ENCODE data around the gene CACNA1S. TPM values are rescaled to one million over a fixed set of nuclear protein-coding genes. Genes with fewer than 3 reads are reported as not detected.

The CACNA1S gene
- total RNA-seq, 1 experiment from 2014 or later = 0.02 TPM

- CTCF ChIA-PET = interaction anchor here (0.6 to 8.2 kb wide), 5 partner anchors 8 to 172 kb away, joined by 3 to 124 read pairs (median 6); no protein-coding TSS in a partner anchor
- Mint-ChIP-seq H3K4me1 (peaks cover 5% of the 10 kb centered on the region; the same call in 1 of the 2 replicates), H3K4me3 (no peak overlapping the region), H3K27me3 (ENCODE audit: low read depth) (peaks cover 30% of the 10 kb centered on the region), H3K27ac (no peak overlapping the region), H3K36me3 (no peaks in the 10 kb centered on the region), H3K9me3 (no peaks in the 10 kb centered on the region)
- ATAC-seq (no peak), DNase-seq (ENCODE audit: low spot score) (no peak)
- POLR2A ChIA-PET = no interaction called here
- no peak for TF ChIP-seq NFATC4 (CRISPR knock-in tag; IDR thresholded peaks at IDR 0.05)
- TF ChIP-seq ZNF138 (CRISPR knock-in tag; conservative IDR thresholded peaks at IDR 0.05) = no peak
- TF ChIP-seq ZBTB21 (CRISPR knock-in tag; IDR thresholded peaks at IDR 0.05; ENCODE audit: borderline replicate concordance) = no peak
- no peak for TF ChIP-seq MAX (CRISPR knock-in tag; IDR thresholded peaks at IDR 0.05)
- no peak for TF ChIP-seq ZNF232 (CRISPR knock-in tag; IDR thresholded peaks at IDR 0.05)
Measured at GRCh38 chr1:201110616-201111015, 1.6 kb downstream of the CACNA1S start.

- ATAC-seq = no peak
- no peaks in the 10 kb centered on the region for H3K9me3 Mint-ChIP-seq
- H3K36me3 Mint-ChIP-seq = no peaks in the 10 kb centered on the region
- DNase-seq (ENCODE audit: low spot score) = no peak
- ChIA-PET POLR2A (no interaction called here), CTCF (interaction anchor here (0.6 to 8.2 kb wide), 4 partner anchors 9 to 171 kb away, joined by 5 to 124 read pairs (median 6); no protein-coding TSS in a partner anchor)
- TF ChIP-seq FOXP1 (CRISPR knock-in tag; IDR thresholded peaks at IDR 0.05; ENCODE audit: borderline replicate concordance) (no peak), ZMAT4 (CRISPR knock-in tag; IDR thresholded peaks at IDR 0.05) (no peak), MLX (CRISPR knock-in tag; IDR thresholded peaks at IDR 0.05) (no peak), GABPB1 (CRISPR knock-in tag; IDR thresholded peaks at IDR 0.05) (no peak), ZNF138 (CRISPR knock-in tag; conservative IDR thresholded peaks at IDR 0.05) (no peak), ZNF532 (CRISPR knock-in tag; IDR thresholded peaks at IDR 0.05; ENCODE audit: borderline replicate concordance) (no peak), FOXK1 (CRISPR knock-in tag; IDR thresholded peaks at IDR 0.05) (no peak), ZNF317 (CRISPR knock-in tag; IDR thresholded peaks at IDR 0.05; ENCODE audit: borderline replicate concordance, low read depth) (no peak), AR (CRISPR knock-in tag; IDR thresholded peaks at IDR 0.05) (no peak), TEAD4 (CRISPR knock-in tag; IDR thresholded peaks at IDR 0.05) (no peak), EMX1 (CRISPR knock-in tag; IDR thresholded peaks at IDR 0.05) (no peak), CTCF (IDR thresholded peaks at IDR 0.05) (no peak), ZNF671 (CRISPR knock-in tag; IDR thresholded peaks at IDR 0.05) (no peak), SMAD3 (CRISPR knock-in tag; IDR thresholded peaks at IDR 0.05; ENCODE audit: borderline replicate concordance) (no peak), NFYB (CRISPR knock-in tag; conservative IDR thresholded peaks at IDR 0.05; ENCODE audit: low read depth) (no peak), PREB (CRISPR knock-in tag; IDR thresholded peaks at IDR 0.05; ENCODE audit: borderline replicate concordance) (no peak)
- peaks cover 25% of the 10 kb centered on the region for H3K27me3 Mint-ChIP-seq (ENCODE audit: low read depth)
- H3K4me1 Mint-ChIP-seq = peaks cover 5% of the 10 kb centered on the region; the same call in 1 of the 2 replicates
- H3K27ac Mint-ChIP-seq = no peak overlapping the region
- no peak overlapping the region for H3K4me3 Mint-ChIP-seq
Measured at GRCh38 chr1:201110138-201110537, 2.1 kb downstream of the CACNA1S start.

All from WTC11 (cell line).